GM18909 (cell line): ENCODE data around the gene GRK5.

Experiments
- ATAC-seq: cut with Tn5 transposase; IDR thresholded peaks from one replicate; pipeline ENCODE4 v1.9.1; 2021; ENCODE audit warnings: mild to moderate bottlenecking; ENCODE audit not compliant: unreplicated experiment, poor library complexity

GRK5 gene

GRCh38 chr10:119333146-119333792, 125.9 kb downstream of the GRK5 start:
- no peak for ATAC-seq

- ATAC-seq: no peak
Observed at GRCh38 chr10:119335671-119336353, 128.4 kb downstream of the GRK5 start.

GRCh38 chr10:119336599-119336998, 129.2 kb downstream of the GRK5 start:
- ATAC-seq: no peak

GRCh38 chr10:119337223-119337622, 129.9 kb downstream of the GRK5 start:
- no peak for ATAC-seq

- no peak for ATAC-seq
Observed at GRCh38 chr10:119337796-119338432, 130.5 kb downstream of the GRK5 start.

GRCh38 chr10:119339109-119339508, 131.7 kb downstream of the GRK5 start:
- ATAC-seq: no peak

GRCh38 chr10:119340893-119341458, 133.6 kb downstream of the GRK5 start:
- no peak for ATAC-seq

- ATAC-seq: no peak
Observed at GRCh38 chr10:119341459-119342301, 134.3 kb downstream of the GRK5 start.

- ATAC-seq: no peak
Observed at GRCh38 chr10:119342335-119342734, 135.0 kb downstream of the GRK5 start.

- ATAC-seq: no peak
Observed at GRCh38 chr10:119343011-119343601, 135.7 kb downstream of the GRK5 start.

GRCh38 chr10:119344381-119344780, 137.0 kb downstream of the GRK5 start:
- ATAC-seq: no peak

- ATAC-seq: no peak
Observed at GRCh38 chr10:119346095-119346832, 138.9 kb downstream of the GRK5 start.

- no peak for ATAC-seq
Observed at GRCh38 chr10:119347181-119347974, 140.0 kb downstream of the GRK5 start.

- ATAC-seq: no peak
Observed at GRCh38 chr10:119348106-119348505, 140.7 kb downstream of the GRK5 start.

- no peak for ATAC-seq
Observed at GRCh38 chr10:119348516-119349240, 141.3 kb downstream of the GRK5 start.

GRCh38 chr10:119349341-119349740, 142.0 kb downstream of the GRK5 start:
- ATAC-seq: no peak

GRCh38 chr10:119349937-119350501, 142.6 kb downstream of the GRK5 start:
- no peak for ATAC-seq
